Chondrocyte (in vitro differentiated cells): ENCODE data around the gene AKAP12. TPM values are rescaled to one million over a fixed set of nuclear protein-coding genes. Genes with fewer than 3 reads are reported as not detected.

Source experiments
- DNase-seq: peaks from one replicate; pipeline ENCODE4 v3.0.0; 2021; ENCODE audit warnings: mixed read lengths, low spot score
- H3K27ac Mint-ChIP-seq: one replicate; pipeline ENCODE4 v1.8.0; 2021; ENCODE audit warnings: mild to moderate bottlenecking, moderate library complexity, mixed read lengths; ENCODE audit not compliant: unreplicated experiment
- H3K27me3 Mint-ChIP-seq: 2 replicates; pipeline ENCODE4 v1.8.0; 2021; ENCODE audit warnings: low read depth, mixed read lengths
- H3K36me3 Mint-ChIP-seq: 2 replicates; pipeline ENCODE4 v1.8.0; 2021; ENCODE audit warnings: low read depth, mixed read lengths
- H3K4me1 Mint-ChIP-seq: 2 replicates; pipeline ENCODE4 v1.8.0; 2021; ENCODE audit warnings: low read depth, mild to moderate bottlenecking, mixed read lengths
- H3K4me3 Mint-ChIP-seq: one replicate; pipeline ENCODE4 v1.8.0; 2021; ENCODE audit warnings: mild to moderate bottlenecking, moderate library complexity, mixed read lengths; ENCODE audit not compliant: unreplicated experiment
- H3K9me3 Mint-ChIP-seq: 2 replicates; pipeline ENCODE4 v1.8.0; 2021; ENCODE audit warnings: low read depth, mixed read lengths
- CTCF ChIP-seq: fragments of 200-600 bp; sonication (generic); IDR thresholded peaks from 2 replicates; pipeline ENCODE4 v1.5.0; 2021; ENCODE audit warnings: antibody characterized with exemption, mild to moderate bottlenecking, moderate library complexity
- total RNA-seq: library from RNA; stranded (reverse); gene quantifications from 3 replicates; pipeline ENCODE4 v1.2.1, GENCODE V29; 2021

Gene AKAP12
- total RNA-seq, 1 donor from 2014 or later, result 176 TPM

DNA sequence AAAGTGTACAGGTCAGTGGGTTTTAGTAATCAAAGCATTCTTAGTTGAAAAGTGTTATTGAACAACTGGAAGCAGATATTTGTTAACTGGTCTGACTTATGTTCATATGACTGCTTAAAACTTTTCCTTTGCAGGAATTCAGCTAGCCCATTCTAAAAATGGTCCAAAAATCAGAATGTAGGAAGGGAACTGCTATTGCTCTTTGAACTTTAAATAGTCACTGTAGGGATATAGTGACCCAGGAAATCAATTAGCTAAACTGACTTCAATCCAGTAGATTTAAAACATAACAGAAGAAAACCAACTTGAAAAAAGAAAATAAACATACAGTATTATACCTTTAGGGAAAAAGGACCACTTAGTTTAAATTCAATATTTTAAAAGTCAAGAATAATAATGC, 25.5 kb downstream of the AKAP12 start:
- DNase-seq, result no peak
- Mint-ChIP-seq H3K9me3 (no peaks in the 10 kb centered on the region), H3K27me3 (no peaks in the 10 kb centered on the region), H3K27ac (peak overlapping the region; percentile 18), H3K36me3 (peaks cover 2% of the 10 kb centered on the region), H3K4me3 (no peak overlapping the region), H3K4me1 (peaks cover 52% of the 10 kb centered on the region)
- no peak for TF ChIP-seq CTCF

GRCh38 chr6:151269321-151269995, 29.7 kb downstream of the AKAP12 start:
- Mint-ChIP-seq H3K9me3 (no peaks in the 10 kb centered on the region), H3K4me3 (no peak overlapping the region), H3K27me3 (no peaks in the 10 kb centered on the region), H3K4me1 (peaks cover 45% of the 10 kb centered on the region), H3K36me3 (no peaks in the 10 kb centered on the region), H3K27ac (peak overlapping the region; percentile 49)
- no peak for DNase-seq
- TF ChIP-seq CTCF, result no peak

- Mint-ChIP-seq H3K27ac (peak overlapping the region; percentile 97), H3K4me3 (no peak overlapping the region), H3K9me3 (no peaks in the 10 kb centered on the region), H3K36me3 (no peaks in the 10 kb centered on the region), H3K4me1 (peaks cover 62% of the 10 kb centered on the region), H3K27me3 (no peaks in the 10 kb centered on the region)
- TF ChIP-seq CTCF, result no peak
- no peak for DNase-seq
Measured at GRCh38 chr6:151275121-151275520, 35.4 kb downstream of the AKAP12 start.

GRCh38 chr6:151275566-151275965, 35.8 kb downstream of the AKAP12 start:
- TF ChIP-seq CTCF, result no peak
- Mint-ChIP-seq H3K4me1 (peaks cover 60% of the 10 kb centered on the region), H3K27ac (peak overlapping the region; percentile 97), H3K27me3 (no peaks in the 10 kb centered on the region), H3K9me3 (no peaks in the 10 kb centered on the region), H3K4me3 (no peak overlapping the region), H3K36me3 (no peaks in the 10 kb centered on the region)
- no peak for DNase-seq

GRCh38 chr6:151276112-151276740, 36.5 kb downstream of the AKAP12 start:
- peak; percentile 59 for TF ChIP-seq CTCF
- DNase-seq, result no peak
- no peaks in the 10 kb centered on the region for H3K27me3 Mint-ChIP-seq
- peak overlapping the region; percentile 97 for H3K27ac Mint-ChIP-seq
- H3K36me3 Mint-ChIP-seq, result no peaks in the 10 kb centered on the region
- H3K4me1 Mint-ChIP-seq, result peaks cover 58% of the 10 kb centered on the region
- peak overlapping the region; percentile 57 for H3K4me3 Mint-ChIP-seq
- no peaks in the 10 kb centered on the region for H3K9me3 Mint-ChIP-seq
